T-cell (primary cell): ENCODE data around the gene BRPF1. TPM values are rescaled to one million over a fixed set of nuclear protein-coding genes. Genes with fewer than 3 reads are reported as not detected.

Experiments used
- ATAC-seq, 4 experiments: fragments of 200-7000 bp in 3 of 4; fragments of 150-1000 bp in 1 of 4; cut with Tn5 transposase; replicated peaks in 1 of 4; 1 replicate in 3 of 4; 2 replicates in 1 of 4; pipeline ENCODE4 v1.10.0; 2021; ENCODE audit warnings: moderate library complexity in 3 of 4, mild to moderate bottlenecking in 2 of 4, moderate number of reproducible peaks in 1 of 4
- CTCF ChIA-PET, 2 donors: fragments of 300-600 bp; sonication (Branson Sonifier 250); formaldehyde crosslinking; loops; one replicate each; lab custom pipeline; 2022; ENCODE audit warnings: antibody characterized with exemption in 2 of 2; lab: Charles Lee
- POLR2A ChIA-PET, 2 donors: fragments of 300-600 bp; sonication (Branson Sonifier 250); formaldehyde crosslinking; loops; one replicate each; lab custom pipeline; 2022; ENCODE audit warnings: antibody characterized with exemption in 2 of 2; lab: Charles Lee
- DNase-seq, 35 experiments: peaks; one replicate each; pipeline versions ENCODE4 v3.0.0 to v3.0.0-alpha.2; 2013 to 2023
- H3K27ac ChIP-seq: one replicate; pipeline ENCODE4 v1.5.1; 2013; ENCODE audit warnings: low read length
- H3K27me3 ChIP-seq, 2 experiments: replicated peaks in 1 of 2; 1 replicate in 1 of 2; 2 replicates in 1 of 2; pipeline versions ENCODE4 v1.6.1 to v1.7.0; 2013; ENCODE audit warnings: low read length in 1 of 2, mixed read lengths in 1 of 2; ENCODE audit not compliant: control insufficient read depth in 2 of 2, insufficient read depth in 2 of 2; ENCODE audit errors: extremely low read depth in 1 of 2
- H3K36me3 ChIP-seq, 2 donors: 1 replicate in 1 of 2; 2 replicates in 1 of 2; pipeline versions ENCODE4 v1.6.1 to v1.7.0; 2013; ENCODE audit warnings: low read length in 1 of 2; ENCODE audit not compliant: control insufficient read depth in 2 of 2, insufficient read depth in 1 of 2; ENCODE audit errors: extremely low read depth in 1 of 2
- H3K4me1 ChIP-seq, 2 experiments: 1 replicate in 1 of 2; 2 replicates in 1 of 2; pipeline versions ENCODE4 v1.6.1 to v1.7.0; 2013; ENCODE audit warnings: low read length in 2 of 2, mixed read lengths in 1 of 2; ENCODE audit not compliant: insufficient read depth in 2 of 2, control insufficient read depth in 1 of 2; ENCODE audit errors: extremely low read depth in 1 of 2
- H3K4me3 ChIP-seq, 2 donors: 1 replicate in 1 of 2; 2 replicates in 1 of 2; pipeline versions ENCODE4 v1.5.1 to v1.7.0; 2013; ENCODE audit warnings: mild to moderate bottlenecking in 2 of 2, low read length in 1 of 2, moderate library complexity in 1 of 2; ENCODE audit not compliant: control insufficient read depth in 1 of 2; ENCODE audit errors: extremely low read depth in 1 of 2
- H3K9me3 ChIP-seq: 2 replicates; pipeline ENCODE4 v1.7.0; 2013
- H3K27ac Mint-ChIP-seq, 2 donors: one replicate each; pipeline ENCODE4 v1.8.0; 2020 to 2021; ENCODE audit warnings: mild to moderate bottlenecking in 2 of 2, mixed read lengths in 2 of 2
- H3K27me3 Mint-ChIP-seq, 2 donors: one replicate each; pipeline ENCODE4 v1.8.0; 2021 to 2022; ENCODE audit warnings: mixed read lengths in 2 of 2
- H3K36me3 Mint-ChIP-seq: one replicate; pipeline ENCODE4 v1.8.0; 2021; ENCODE audit warnings: mixed read lengths
- H3K4me1 Mint-ChIP-seq, 3 donors: one replicate each; pipeline ENCODE4 v1.8.0; 2020 to 2022; ENCODE audit warnings: mixed read lengths in 3 of 3, mild to moderate bottlenecking in 1 of 3
- H3K4me3 Mint-ChIP-seq, 3 donors: one replicate each; pipeline ENCODE4 v1.8.0; 2020 to 2022; ENCODE audit warnings: mild to moderate bottlenecking in 3 of 3, mixed read lengths in 3 of 3, moderate library complexity in 3 of 3
- H3K9me3 Mint-ChIP-seq, 3 donors: one replicate each; pipeline ENCODE4 v1.8.0; 2020 to 2022; ENCODE audit warnings: mixed read lengths in 3 of 3
- WGBS: methylation state at CpG from one replicate; pipeline ENCODE4 v1.1.5; 2013; ENCODE audit warnings: missing lambda C conversion rate; ENCODE audit not compliant: insufficient coverage; 5-methylcytosine and 5-hydroxymethylcytosine counted together
- total RNA-seq, 35 experiments: library from RNA in 6 of 35; stranded (reverse) in 6 of 35; fragments of 120-200 nt in 1 of 35; gene quantifications; one replicate each; pipeline versions ENCODE4 v1.2.1 to v1.2.4 and lab custom pipeline; 2013 to 2026

BRPF1 gene
- total RNA-seq, 5 donors from 2014 or later (not counting 1 experiment from before 2014, with no cell fraction given) = 28.6 to 46.3 (median 39.0) TPM

GRCh38 chr3:9779721-9780457, 48.4 kb downstream of the BRPF1 start:
- H3K4me3 Mint-ChIP-seq = peak overlapping the region; percentile 6 to 71 (median 11)
- peaks cover 44 to 68% (median 54%) of the 10 kb centered on the region in 3 donors for H3K4me1 Mint-ChIP-seq
- Histone ChIP-seq H3K4me3 (peak overlapping the region in 1 of 2 donors; percentile 53), H3K4me1 (peaks cover 36 to 43% of the 10 kb centered on the region in 2 experiments), H3K27me3 (no peaks in the 10 kb centered on the region), H3K27ac (peak overlapping the region; percentile 71), H3K9me3 (no peaks in the 10 kb centered on the region), H3K36me3 (peaks cover 10 to 21% of the 10 kb centered on the region in 2 donors)
- no peaks in the 10 kb centered on the region for H3K9me3 Mint-ChIP-seq
- peaks cover 16% of the 10 kb centered on the region for H3K36me3 Mint-ChIP-seq
- H3K27me3 Mint-ChIP-seq = no peaks in the 10 kb centered on the region
- WGBS = 33% methylated on average over 7 of the region's 8 CpGs
- DNase-seq (peak in 18 of 35 experiments; percentile 8 to 47 (median 16)), ATAC-seq (peak; percentile 65 to 83 (median 70))
- peak overlapping the region; percentile 21 to 84 for H3K27ac Mint-ChIP-seq
- ChIA-PET POLR2A (no interaction called here), CTCF (interaction anchor here in 1 of 2 donors (1.2 kb wide), 1 partner anchor 53 kb away, joined by 3 read pairs; no protein-coding TSS in a partner anchor)

DNA sequence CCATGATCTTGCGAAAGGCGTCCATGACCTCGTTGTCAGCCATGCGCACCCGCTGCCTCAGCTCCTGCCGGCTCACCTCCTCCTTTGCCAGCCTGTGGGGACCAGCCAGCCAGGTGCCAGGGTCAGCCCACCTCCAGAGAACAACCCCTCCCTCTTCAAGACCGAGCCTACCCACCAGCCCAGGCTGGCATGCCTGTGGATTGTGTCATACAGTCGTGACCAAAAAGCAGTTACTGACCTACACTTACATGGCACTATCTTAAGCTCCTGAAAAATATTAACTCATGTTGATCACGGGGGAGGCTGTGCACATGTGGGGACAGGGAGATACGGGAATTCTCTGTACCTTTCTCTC, 48.9 kb downstream of the BRPF1 start:
- Histone ChIP-seq H3K36me3 (peaks cover 10 to 27% of the 10 kb centered on the region in 2 donors), H3K27me3 (no peaks in the 10 kb centered on the region), H3K4me3 (no peak overlapping the region), H3K9me3 (no peaks in the 10 kb centered on the region), H3K4me1 (peaks cover 36 to 43% of the 10 kb centered on the region in 2 experiments), H3K27ac (peak overlapping the region; percentile 71)
- ChIA-PET POLR2A (interaction anchor here in 1 of 2 donors (1.0 kb wide), 1 partner anchor 12 kb away, joined by 3 read pairs; the partner anchor contains the start of genes ARPC4 and TADA3), CTCF (interaction anchor here in 1 of 2 donors (0.7 to 1.2 kb wide), 2 partner anchors 17 to 53 kb away, joined by 3 read pairs; no protein-coding TSS in a partner anchor)
- ATAC-seq = peak in 3 of 4 experiments; percentile 7 to 17 (median 9)
- Mint-ChIP-seq H3K4me3 (peak overlapping the region in 1 of 3 donors; percentile 71), H3K27ac (peak overlapping the region; percentile 21 to 84), H3K27me3 (no peaks in the 10 kb centered on the region), H3K9me3 (no peaks in the 10 kb centered on the region), H3K4me1 (peaks cover 44 to 68% (median 54%) of the 10 kb centered on the region in 3 donors), H3K36me3 (peaks cover 20% of the 10 kb centered on the region)
- 52% methylated on average over 7 of the region's 10 CpGs for WGBS
- no peak for DNase-seq

DNA sequence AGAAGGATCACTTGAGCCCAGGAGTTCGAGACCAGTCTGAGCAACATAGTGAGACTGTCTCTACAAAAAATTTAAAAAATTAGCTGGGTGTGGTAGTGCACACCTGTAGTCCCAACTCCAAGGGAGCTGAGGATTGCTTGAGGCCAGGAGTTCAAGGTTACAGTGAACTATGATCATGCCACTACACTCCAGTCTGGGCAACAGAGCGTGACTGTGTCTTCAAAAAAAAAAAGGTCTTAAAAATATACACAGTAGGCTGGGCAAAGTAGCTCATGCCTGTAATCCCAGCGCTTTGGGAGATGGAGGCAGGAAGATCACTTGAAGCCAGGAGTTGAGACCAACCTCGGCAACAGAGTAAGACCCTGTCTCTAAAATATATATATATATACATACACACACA, 49.4 kb downstream of the BRPF1 start:
- Histone ChIP-seq H3K27me3 (no peaks in the 10 kb centered on the region), H3K9me3 (no peaks in the 10 kb centered on the region), H3K4me1 (peaks cover 36 to 43% of the 10 kb centered on the region in 2 experiments), H3K36me3 (peaks cover 10 to 30% of the 10 kb centered on the region in 2 donors), H3K4me3 (no peak overlapping the region), H3K27ac (peak overlapping the region; percentile 71)
- Mint-ChIP-seq H3K4me1 (peaks cover 46 to 67% (median 54%) of the 10 kb centered on the region in 3 donors), H3K27me3 (no peaks in the 10 kb centered on the region), H3K4me3 (peak overlapping the region in 1 of 3 donors; percentile 71), H3K36me3 (peaks cover 24% of the 10 kb centered on the region), H3K27ac (peak overlapping the region; percentile 21 to 84), H3K9me3 (no peaks in the 10 kb centered on the region)
- CTCF ChIA-PET = interaction anchor here in 1 of 2 donors (0.7 to 1.2 kb wide), 2 partner anchors 17 to 54 kb away, joined by 3 read pairs; no protein-coding TSS in a partner anchor
- WGBS = no CpG with 5 or more reads among the region's 4 CpGs
- POLR2A ChIA-PET = interaction anchor here (0.6 to 1.0 kb wide), 3 partner anchors 12 to 110 kb away, joined by 3 to 4 read pairs (median 3); partner anchors contain the start of genes ARPC4 (in 1 of the 2) and TADA3 (in 1 of the 2)
- DNase-seq (no peak), ATAC-seq (no peak)

- ATAC-seq = no peak
- DNase-seq = no peak
- 57% methylated on average over 1 of the region's 1 CpG for WGBS
- Mint-ChIP-seq H3K36me3 (peaks cover 29% of the 10 kb centered on the region), H3K4me3 (peak overlapping the region in 1 of 3 donors; percentile 5), H3K9me3 (no peaks in the 10 kb centered on the region), H3K4me1 (peaks cover 46 to 61% (median 54%) of the 10 kb centered on the region in 3 donors), H3K27me3 (no peaks in the 10 kb centered on the region), H3K27ac (peak overlapping the region; percentile 31 to 64)
- Histone ChIP-seq H3K4me1 (peaks cover 36 to 43% of the 10 kb centered on the region in 2 experiments), H3K27ac (no peak overlapping the region), H3K9me3 (no peaks in the 10 kb centered on the region), H3K27me3 (no peaks in the 10 kb centered on the region), H3K4me3 (no peak overlapping the region), H3K36me3 (peaks cover 10 to 36% of the 10 kb centered on the region in 2 donors)
- CTCF ChIA-PET = interaction anchor here (0.7 to 0.8 kb wide), 4 partner anchors 26 to 538 kb away, joined by 4 to 16 read pairs (median 4); no protein-coding TSS in a partner anchor
- POLR2A ChIA-PET = interaction anchor here (0.6 to 1.0 kb wide), 4 partner anchors 11 to 134 kb away, joined by 3 to 4 read pairs (median 3); partner anchors contain the start of genes ARPC4 (in 1 of the 2) and TADA3 (in 1 of the 2)
These were observed 50.0 kb downstream of the BRPF1 start for GRCh38 chr3:9781551-9781950.

- no peak for DNase-seq
- H3K4me3 Mint-ChIP-seq = peak overlapping the region in 1 of 3 donors; percentile 5
- H3K9me3 Mint-ChIP-seq = no peaks in the 10 kb centered on the region
- H3K27me3 Mint-ChIP-seq = no peaks in the 10 kb centered on the region
- Histone ChIP-seq H3K27me3 (no peaks in the 10 kb centered on the region), H3K27ac (no peak overlapping the region), H3K4me1 (peaks cover 38 to 46% of the 10 kb centered on the region in 2 experiments), H3K36me3 (peaks cover 12 to 41% of the 10 kb centered on the region in 2 donors), H3K9me3 (no peaks in the 10 kb centered on the region), H3K4me3 (no peak overlapping the region)
- H3K27ac Mint-ChIP-seq = peak overlapping the region; percentile 63 to 66
- WGBS = 83% methylated on average over 1 of the region's 3 CpGs
- no peak for ATAC-seq
- ChIA-PET CTCF (interaction anchor here (0.7 to 0.8 kb wide), 4 partner anchors 26 to 538 kb away, joined by 4 to 16 read pairs (median 4); no protein-coding TSS in a partner anchor), POLR2A (interaction anchor here in 1 of 2 donors (0.8 kb wide), 1 partner anchor 134 kb away, joined by 3 read pairs; no protein-coding TSS in a partner anchor)
- peaks cover 48 to 57% (median 56%) of the 10 kb centered on the region in 3 donors for H3K4me1 Mint-ChIP-seq
- peaks cover 34% of the 10 kb centered on the region for H3K36me3 Mint-ChIP-seq
These were observed 50.6 kb downstream of the BRPF1 start for GRCh38 chr3:9781978-9782603.
